NOMO-1 treated with dmso at 0.1 percent for 144 hours (cell line): ENCODE results near the gene ZNF627.
"Not testable (repeated sequence)": the region's sequence is repeated elsewhere in the genome, so short reads cannot be mapped to it uniquely, and the experiment has no call there.

ENCODE experiments used
- DNase-seq: peaks from one replicate; lab custom pipeline; 2025; ENCODE audit not compliant: unreplicated experiment; lab: John Stamatoyannopoulos, UW

The ZNF627 gene

DNA sequence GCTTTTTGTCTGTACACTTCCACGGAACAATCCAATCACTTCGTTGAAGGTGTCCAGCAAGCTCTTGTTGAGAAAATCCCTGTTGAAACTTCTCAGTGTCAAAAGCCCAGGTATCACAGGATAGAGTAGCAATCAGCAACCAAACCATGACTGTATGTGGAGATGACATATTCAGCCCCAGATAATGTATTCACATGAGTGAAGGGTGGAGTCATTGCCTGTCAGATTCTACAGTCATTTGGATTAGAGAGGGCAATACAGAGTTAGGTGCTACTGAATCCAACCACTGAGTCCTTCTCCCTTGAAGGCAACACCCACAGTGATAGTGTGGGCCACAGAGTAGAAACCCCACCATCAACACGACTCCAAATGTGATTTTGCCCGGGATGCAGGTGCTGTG, 23.3 kb downstream of the ZNF627 start:
- DNase-seq = no peak

DNA sequence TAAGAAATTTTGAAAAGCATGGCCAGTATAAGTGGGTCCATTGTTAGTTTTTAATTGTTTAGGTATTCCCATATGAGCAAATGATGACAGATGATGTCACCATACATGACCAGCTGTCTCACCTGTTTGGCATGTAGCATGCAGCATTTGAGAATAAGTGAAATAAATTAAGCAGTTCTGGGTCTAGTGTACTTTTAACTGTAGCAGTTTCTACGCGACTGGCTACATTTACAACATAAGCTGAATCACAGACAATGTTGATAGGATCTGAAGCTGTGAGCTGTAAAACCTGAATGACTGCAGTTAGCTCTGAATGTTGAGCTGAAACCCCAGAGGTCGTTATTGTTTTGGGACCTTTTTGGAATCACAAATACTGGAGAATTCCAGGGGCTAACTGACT, 25.1 kb downstream of the ZNF627 start:
- DNase-seq = not testable (repeated sequence)

DNA sequence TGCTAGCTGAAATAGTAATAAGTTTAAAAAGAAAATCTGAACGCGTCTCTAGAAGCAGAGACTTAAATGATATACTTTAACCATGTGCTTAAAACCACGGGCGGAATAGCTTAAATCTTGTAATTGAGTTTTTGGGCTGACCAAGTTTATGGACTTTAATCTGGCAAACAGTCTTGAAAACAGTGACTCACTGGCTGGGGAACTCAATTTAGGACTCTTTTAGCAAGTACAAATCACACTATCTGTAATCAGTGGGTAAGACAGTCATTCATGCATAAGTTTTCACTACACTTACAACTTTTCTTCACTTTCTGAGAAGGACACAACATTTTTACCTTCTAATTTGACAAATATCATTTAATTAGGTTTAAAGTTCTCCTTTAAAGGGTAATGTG, 26.8 kb downstream of the ZNF627 start:
- no peak for DNase-seq

DNA sequence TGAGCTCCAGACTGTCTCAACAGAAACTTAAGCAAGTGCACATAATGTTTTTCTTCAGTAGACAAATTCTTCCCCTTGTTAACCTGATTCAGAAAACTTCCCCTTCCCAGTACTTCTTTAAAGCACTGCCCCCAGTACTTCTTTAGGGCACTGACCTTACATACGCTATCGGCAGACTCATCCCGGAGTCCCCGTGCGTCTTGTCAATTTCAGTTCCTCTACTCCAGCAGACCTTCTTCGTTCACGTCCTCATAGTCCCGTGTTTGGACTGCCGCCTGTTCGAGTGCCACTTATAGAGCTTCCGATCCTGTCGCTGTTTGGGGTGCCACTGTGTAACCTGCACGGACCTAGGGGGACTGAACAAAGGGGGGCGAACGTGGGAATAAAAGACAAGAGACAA, 29.0 kb downstream of the ZNF627 start:
- peak; percentile 32 for DNase-seq

DNA sequence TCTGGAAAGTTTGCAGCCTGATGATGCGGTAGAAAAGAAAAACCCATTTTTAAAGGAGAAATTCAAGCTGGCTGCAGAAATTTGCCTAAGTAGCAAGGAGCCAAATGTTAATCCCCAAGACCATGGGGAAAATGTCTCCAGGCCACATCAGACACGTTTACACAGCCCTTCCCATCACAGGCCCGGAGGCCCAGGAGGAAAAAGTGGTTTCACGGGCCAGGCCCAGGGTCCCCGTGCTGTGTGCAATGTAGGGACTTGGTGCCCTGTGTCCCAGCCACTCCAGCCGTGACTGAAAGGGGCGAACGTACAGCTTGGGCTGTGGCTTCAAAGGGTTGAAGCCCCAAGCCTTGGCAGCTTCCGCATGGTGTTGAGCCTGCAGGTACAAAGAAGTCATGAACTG, 35.9 kb downstream of the ZNF627 start:
- no peak for DNase-seq

DNA sequence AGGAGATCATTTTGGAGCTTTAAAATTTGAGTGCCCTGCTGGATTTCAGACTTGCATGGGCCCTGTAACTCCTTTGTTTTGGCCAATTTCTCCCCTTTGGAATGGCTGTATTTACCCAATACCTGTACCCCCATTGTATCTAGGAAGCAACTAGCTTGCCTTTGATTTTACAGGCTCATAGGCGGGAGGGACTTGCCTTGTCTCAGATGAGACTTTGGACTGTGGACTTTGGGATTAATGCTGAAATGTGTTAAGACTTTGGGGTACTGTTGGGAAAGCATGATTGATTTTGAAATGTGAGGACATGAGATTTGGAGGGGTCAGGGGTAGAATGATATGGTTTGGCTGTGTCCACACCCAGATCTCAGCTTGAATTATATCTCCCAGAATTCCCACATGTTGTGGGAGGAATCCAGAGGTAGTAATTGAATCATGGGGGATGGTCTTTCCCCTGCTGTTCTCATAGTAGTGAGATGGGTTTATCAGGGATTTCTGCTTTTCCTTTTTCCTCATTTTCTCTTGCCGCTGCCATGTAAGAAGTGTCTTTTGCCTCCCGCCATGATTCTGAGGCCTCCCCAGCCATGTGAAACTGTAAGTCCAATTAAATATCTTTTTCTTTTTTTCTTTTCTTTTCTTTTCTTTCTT, 36.9 kb downstream of the ZNF627 start:
- not testable (repeated sequence) for DNase-seq

DNA sequence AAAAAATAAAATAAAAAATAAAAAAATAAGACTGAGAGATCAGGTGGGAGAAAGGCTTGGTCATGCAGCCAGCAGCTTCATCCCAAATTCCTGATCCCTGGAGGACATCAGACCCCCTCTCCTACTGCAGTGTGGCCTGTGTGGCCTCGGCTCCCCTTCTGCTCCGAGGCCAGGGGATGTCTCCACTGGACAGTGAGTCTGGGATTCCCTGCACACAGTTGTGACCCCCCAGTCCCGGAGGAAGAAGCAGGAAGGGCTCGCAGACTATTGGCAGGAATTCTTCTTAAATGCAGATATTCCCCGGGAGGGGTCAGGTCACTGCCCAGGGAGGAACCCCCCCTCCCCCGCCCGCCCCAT, 41.9 kb downstream of the ZNF627 start:
- DNase-seq = no peak

DNA sequence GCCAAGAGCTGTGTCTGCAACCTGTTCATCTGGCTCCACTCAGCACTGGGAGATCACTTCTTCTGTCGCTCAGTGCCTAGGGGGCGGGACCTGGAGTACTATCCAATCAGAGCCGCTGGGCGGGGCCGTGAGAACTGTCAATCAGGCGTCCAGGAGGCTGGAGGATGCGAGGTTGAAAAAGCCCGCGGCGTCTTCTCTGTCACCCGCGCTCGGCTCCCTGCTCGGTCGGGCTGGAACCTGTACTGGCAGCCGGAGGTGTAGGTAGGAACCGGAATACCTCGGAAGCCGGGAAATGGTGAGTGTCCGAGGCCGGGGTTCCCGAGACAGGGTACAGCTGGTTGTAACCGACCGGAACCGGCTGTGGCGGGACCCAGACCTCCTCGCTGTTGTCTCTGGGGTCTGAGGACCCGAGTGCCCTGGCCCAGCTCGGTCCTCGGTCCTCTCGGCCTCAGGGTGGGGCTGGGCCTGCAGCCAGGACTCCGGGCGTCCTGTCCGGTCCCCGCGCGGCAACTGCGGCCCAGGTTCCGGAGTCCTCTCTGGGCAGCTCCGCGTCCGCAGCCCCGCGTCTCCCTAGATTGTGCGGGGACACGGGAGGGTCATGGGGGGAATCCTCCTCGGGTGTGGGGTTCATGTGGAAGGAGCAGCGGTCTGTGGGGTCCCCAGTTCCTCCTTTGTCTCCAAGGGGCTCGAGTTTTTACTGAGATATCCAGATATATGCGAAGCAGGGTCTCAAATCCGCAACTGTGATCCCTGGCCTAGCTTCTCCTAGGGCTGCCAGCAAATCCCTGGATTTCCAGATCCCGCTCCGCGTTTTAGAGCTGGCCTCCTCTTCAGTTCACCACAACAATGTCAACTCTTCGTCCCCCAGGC, 42.6 kb downstream of the ZNF627 start:
- DNase-seq = no peak

DNA sequence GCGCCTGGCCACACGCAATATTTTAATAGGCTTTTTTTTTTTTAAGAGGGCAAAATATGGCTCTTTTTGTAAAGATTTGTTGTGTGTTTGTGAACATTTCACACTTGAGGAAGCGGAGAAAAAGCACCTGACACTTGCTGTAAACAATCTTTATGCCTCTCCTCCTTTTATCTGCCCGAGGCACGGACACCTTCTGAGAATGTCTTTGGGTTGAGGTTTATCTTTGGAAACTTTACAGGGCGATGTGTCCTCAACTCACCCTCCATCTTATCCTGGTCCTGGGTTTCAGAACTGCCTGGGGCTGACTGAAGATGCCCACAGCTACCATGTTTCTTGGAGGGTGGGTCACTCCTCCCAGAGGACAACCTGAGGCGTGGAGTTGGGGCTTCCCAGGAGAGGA, 44.0 kb downstream of the ZNF627 start:
- no peak for DNase-seq

DNA sequence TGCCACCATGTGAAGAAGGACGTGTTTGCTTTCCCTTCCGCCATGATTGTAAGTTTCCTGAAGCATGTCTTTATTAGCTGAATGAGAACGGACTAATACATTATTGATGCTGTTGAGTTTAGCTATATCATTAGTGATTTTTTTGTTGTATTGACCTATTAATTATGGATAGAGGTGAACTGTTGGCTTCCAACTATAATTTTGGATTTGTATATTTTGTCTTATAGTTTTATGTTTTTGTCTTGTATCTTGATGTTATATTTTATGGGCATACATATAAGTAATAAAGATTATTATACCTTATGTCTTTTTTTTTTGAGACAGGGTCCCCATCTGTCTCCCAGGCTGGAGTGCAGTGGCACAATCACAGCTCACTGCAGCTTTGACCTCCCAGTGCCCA, 45.6 kb downstream of the ZNF627 start:
- DNase-seq = no peak

DNA sequence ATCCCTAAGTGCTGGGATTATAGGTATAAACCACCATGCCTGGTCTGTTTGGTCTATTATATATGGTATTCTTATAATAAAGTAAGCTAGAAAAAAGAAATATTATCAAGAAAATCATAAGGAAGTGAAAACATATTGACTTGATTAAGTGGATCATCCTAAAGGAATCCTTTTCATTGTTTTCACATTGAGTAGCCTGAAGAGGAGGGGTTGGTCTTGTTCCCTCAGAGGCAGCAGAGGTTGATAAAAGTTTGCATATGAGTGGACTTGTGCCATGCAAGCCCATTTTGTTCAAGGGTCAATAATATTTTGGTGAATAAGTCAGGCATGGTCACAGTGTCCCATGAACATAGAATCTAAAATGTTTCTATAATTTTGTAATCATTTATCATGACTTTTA, 52.7 kb downstream of the ZNF627 start:
- DNase-seq = no peak

DNA sequence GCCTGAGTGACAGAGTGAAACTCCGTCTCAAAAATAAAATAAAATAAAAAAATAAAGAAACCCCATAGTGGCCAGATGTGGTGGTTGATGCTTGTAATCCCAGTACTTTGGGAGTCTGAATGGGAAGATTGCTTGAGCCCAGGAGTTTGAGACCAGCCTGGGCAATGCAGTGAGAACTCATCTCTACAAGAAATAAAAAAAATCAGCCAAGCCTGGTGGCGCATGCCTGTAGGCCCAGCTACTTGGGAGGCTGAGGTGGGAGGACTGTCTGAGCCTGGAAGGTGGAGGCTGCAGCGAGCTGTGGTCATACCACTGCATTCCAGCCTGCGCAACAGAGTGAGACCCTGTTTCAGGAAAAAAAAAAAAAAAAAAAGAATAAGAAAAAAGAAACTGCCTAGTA, 53.8 kb downstream of the ZNF627 start:
- DNase-seq = no peak

DNA sequence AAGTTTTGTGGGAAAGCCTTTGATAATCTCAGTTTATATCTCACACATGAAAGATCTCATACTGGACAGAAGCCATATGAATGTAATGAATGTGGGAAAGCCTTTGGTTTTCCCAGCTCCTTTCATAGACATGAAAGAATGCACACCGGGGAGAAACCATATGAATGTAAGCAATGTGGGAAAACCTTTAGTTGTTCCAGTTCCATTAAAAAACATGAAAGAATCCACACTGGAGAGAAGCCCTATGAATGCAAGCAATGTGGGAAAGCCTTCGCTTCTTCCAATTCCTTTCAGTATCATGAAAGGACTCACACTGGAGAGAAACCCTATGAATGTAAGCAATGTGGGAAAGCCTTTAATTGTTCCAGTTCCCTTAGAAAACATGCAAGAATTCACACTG, 54.8 kb downstream of the ZNF627 start:
- DNase-seq = no peak

DNA sequence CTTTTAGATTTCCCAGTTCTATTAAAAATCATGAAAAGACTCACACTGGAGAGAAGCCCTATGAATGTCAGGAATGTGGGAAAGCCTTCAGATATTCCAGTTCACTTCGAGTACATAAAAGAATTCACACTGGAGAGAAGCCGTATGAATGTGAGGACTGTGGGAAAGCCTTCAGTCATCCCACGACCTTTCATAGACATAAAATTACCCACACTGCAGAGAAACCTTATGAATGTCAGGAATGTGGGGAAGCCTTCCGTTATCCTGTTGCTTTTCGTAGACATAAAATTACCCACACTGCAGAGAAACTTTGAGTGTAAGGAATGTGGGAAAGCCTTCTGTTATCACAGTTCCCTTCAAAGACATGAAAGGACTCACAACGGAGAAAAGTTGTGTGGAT, 55.2 kb downstream of the ZNF627 start:
- no peak for DNase-seq

DNA sequence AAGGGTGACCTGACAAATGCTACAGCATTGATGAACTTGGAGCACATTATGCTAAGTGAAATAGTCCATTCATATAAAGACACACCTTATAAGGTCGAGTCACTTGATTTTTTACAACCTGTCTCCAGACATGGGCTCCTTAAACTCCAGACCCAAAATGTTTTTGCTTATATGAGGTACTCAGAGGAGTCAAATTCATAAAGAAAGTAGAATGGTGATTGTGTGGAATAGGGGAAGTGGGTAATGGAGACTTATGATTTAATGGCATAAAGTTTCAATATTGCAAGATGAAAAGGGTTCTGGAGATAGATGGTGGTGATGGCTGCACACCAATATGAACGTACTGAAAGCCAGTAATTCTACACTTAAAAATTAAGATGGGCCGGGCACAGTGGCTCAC, 59.3 kb downstream of the ZNF627 start:
- DNase-seq = no peak

DNA sequence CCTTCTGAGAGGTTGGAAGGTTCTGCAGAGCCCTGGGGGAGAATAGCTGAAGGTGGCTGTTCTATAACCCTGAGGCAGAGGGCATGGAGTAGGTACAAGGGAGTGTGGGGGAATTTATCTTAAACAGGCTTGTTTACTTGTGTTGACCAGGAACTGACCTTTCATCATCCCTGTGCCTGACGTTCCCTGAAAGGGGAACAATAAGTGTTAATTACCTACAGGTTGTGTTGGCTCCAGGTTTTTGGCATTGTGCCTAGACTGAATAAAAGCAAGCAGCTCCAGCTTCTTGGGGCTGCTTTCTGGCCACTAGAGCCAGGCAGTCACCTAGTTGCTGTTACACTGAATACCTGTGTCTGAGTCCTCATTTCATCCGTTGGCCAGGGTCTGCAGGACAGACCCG, 60.0 kb downstream of the ZNF627 start:
- DNase-seq = no peak

DNA sequence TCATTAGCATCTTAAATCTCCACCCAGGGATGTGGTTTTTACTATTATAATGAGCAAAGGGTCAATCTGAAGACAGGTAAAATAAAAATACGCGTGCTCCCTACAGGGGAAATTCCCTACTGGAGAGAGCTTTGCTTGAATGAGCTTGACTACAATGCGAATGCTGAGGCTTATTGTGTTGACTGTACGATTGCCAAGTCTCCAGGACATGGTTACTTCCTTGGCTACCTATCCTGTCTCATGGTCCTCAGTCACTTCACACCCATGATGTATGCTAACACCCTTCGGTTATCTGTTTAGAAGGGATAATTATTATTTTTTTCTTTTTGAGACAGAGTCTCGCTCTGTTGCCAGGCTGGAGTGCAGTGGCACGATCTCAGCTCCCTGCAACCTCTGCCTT, 61.7 kb downstream of the ZNF627 start:
- no peak for DNase-seq

DNA sequence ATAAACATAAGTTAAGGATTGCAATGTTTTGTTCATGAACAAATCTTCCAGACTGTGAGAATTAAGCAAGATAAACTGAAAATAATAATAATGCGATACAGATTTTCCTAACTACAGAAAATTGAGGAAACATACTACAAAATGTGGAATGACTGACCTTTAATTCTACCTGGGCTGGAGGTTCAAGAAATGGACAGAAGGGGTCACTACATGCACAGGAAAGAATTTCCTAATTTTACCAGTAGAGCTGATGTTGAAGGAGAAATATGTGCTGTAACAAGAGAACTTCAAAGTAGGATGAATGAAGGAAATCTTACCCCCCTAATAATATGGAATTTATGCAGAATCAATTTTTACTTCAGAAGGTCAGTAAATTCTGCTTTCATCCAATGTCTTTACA, 62.3 kb downstream of the ZNF627 start:
- DNase-seq = no peak

DNA sequence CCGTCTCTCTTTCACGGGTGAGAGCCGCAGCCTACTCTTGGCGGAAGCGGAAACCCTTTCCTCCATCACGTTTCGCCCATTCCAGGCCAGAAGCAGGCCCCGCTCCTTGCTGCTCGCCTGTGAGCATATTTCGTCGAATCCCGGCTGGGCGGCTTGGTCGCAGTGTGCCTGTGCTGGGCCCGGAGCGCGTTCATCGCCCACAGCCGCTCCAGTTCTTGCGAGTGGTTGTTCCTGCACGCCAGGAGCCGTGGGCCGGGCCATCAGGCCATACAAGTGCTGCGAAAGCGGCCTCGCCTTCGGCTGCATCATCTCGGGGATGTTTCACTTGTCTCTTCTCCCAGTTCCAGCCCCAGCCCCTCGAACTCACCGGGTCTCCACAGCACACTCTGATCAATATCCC, 65.0 kb downstream of the ZNF627 start:
- no peak for DNase-seq

DNA sequence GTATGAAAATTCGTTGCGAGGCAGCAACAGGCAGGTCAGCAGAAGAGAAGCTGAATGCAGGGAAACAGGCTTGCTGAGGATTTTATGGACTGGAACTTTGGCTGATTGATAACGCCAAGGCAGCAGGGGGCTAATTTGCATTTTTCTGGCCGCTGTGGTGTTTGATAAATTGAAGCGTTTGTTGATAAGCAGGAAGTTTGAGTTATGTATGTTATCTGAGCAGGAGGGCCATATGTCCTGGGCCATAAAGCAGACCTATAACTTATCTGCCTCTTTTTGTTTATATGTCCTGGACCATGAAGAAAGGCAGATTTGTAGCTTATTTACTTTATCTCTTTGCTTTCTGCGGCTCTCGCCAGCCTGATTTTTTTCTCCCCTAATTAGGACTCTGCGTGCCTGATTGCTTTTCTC, 65.9 kb downstream of the ZNF627 start:
- DNase-seq = no peak
